Heart right ventricle (tissue), 16 donors: Measurements from ENCODE around the gene CLPSL1. TPM values are rescaled to one million over a fixed set of nuclear protein-coding genes. Genes with fewer than 3 reads are reported as not detected.
A peak's percentile ranks its signal among the peaks of the same experiment; 100 is the strongest.

ENCODE experiments used
- ATAC-seq, 8 donors: fragments of 200-7000 bp; cut with Tn5 transposase; one replicate each; pipeline ENCODE4 v1.9.1; 2020; ENCODE audit warnings: mild to moderate bottlenecking in 8 of 8, moderate library complexity in 8 of 8, moderate number of reproducible peaks in 1 of 8
- DNase-seq, 2 donors: peaks; one replicate each; pipeline ENCODE4 v3.0.0-alpha.2; 2020
- H3K27ac ChIP-seq, 10 donors: fragments of 200-600 bp; sonication (generic) in 2 of 10; one replicate each; pipeline versions ENCODE4 v1.5.0 to v1.8.0; 2020 to 2022; ENCODE audit warnings: mild to moderate bottlenecking in 3 of 10
- H3K27me3 ChIP-seq, 7 donors: fragments of 200-600 bp; one replicate each; pipeline ENCODE4 v1.8.0; 2021 to 2022; ENCODE audit warnings: mild to moderate bottlenecking in 2 of 7
- H3K36me3 ChIP-seq, 9 donors: fragments of 200-600 bp; sonication (generic) in 1 of 9; one replicate each; pipeline versions ENCODE4 v1.5.0 to v1.8.0; 2020 to 2022; ENCODE audit warnings: mild to moderate bottlenecking in 2 of 9
- H3K4me1 ChIP-seq, 9 donors: fragments of 200-600 bp; sonication (generic) in 1 of 9; one replicate each; pipeline versions ENCODE4 v1.5.0 to v1.8.0; 2020 to 2022; ENCODE audit warnings: mild to moderate bottlenecking in 4 of 9
- H3K4me3 ChIP-seq, 10 donors: fragments of 200-600 bp; sonication (generic) in 2 of 10; one replicate each; pipeline versions ENCODE4 v1.5.0 to v1.8.0; 2020 to 2022; ENCODE audit warnings: mild to moderate bottlenecking in 7 of 10, moderate library complexity in 2 of 10
- H3K9me3 ChIP-seq, 11 donors: fragments of 200-600 bp in 10 of 11; sonication (generic) in 2 of 11; one replicate each; pipeline versions ENCODE4 v1.5.0 to v1.8.0; 2013 to 2022; ENCODE audit warnings: mild to moderate bottlenecking in 2 of 11, control low read depth in 1 of 11, moderate library complexity in 1 of 11
- CTCF ChIP-seq, 9 donors: fragments of 200-600 bp; sonication (generic) in 2 of 9; IDR thresholded peaks; one replicate each; pipeline versions ENCODE4 v1.5.0 to v1.8.0; 2021 to 2022; ENCODE audit warnings: antibody characterized with exemption in 9 of 9, mild to moderate bottlenecking in 5 of 9, moderate library complexity in 1 of 9
- WGBS, 2 donors: extraction: QIAGEN DNeasy Blood & Tissue Kit; methylation state at CpG; one replicate each; pipeline ENCODE4 v1.1.7; 2013; ENCODE audit warnings: inconsistent platforms in 1 of 2; 5-methylcytosine and 5-hydroxymethylcytosine counted together
- intact Hi-C, 10 donors: fragments of 100-400 bp; cut with DNase I; formaldehyde crosslinking; loops; one replicate each; pipeline versions ENCODE4 v1.11.1 to v1.14.2; 2022
- polyA plus RNA-seq, 2 donors: library from polyadenylated mRNA; stranded (reverse); fragments of 200-250 nt; gene quantifications; one replicate each; pipeline ENCODE4 v1.2.3, GENCODE V29; 2013
- total RNA-seq, 10 donors: library from RNA; stranded (reverse); fragmentation: NEBNext Ultra II Directional in 3 of 10; extraction: Animal tissue kit (Norgen Biotek cat#: 25700) in 3 of 10; gene quantifications; one replicate each; pipeline versions ENCODE4 v1.2.1 to v1.2.4, GENCODE V29; 2021 to 2023
- donor health status: Arrhythmogenic right ventricular cardiomyopathy.
- donor health status: ischemic (EF 13 %, LVEDD 7.1; RV severe dilation, severe dysfunction).
- donor health status: healthy with polysubstance abuse.
- donor health status: DM: no; HTN: yes; CAD: no.
- donor health status: DM: no; HTN: no; CAD: no.
- donor health status: ischemic (EF 25% LVEDD 6.9; RV normal size, moderate dysfunction).
- donor health status: ischemic (EF 25% LVEDD 5.7; RV mildly dilated, moderate dysfunction).
- donor health status: healthy.
- donor health status: DM: yes; HTN: yes; CAD: no.
- donor health status: Ischemic cardiomyopathy.
- donor health status: ischemic (EF 35%, LVEDD 5.7; RV mildly dilated, moderate dysfunction).
- donor health status: nonischemic (EF 11% LVEDD 7.7; RV severe dilation, severe dysfunction).
- donor health status: DM: yes; HTN: yes; CAD: no.
- donor health status: PGD.
- donor health status: ischemic (EF 29% LVEDD 5.4; RV normal size, mild dysfunction).
- donor health status: nonischemic (EF 23%, LVEDD 6.1; RV moderate dilation, normal function).

Gene CLPSL1
- total and polyA plus RNA-seq, 12 donors: not detected

GRCh38 chr6:35739645-35740524 is 40.9 kb upstream of the CLPSL1 start:
- Histone ChIP-seq H3K4me1 (peaks cover 0 to 31% (median 13%) of the 10 kb centered on the region in 9 donors), H3K27ac (peak overlapping the region; percentile 28 to 78 (median 64)), H3K36me3 (no peaks in the 10 kb centered on the region), H3K4me3 (no peak overlapping the region), H3K9me3 (no peaks in the 10 kb centered on the region), H3K27me3 (no peaks in the 10 kb centered on the region)
- ATAC-seq (peak in 6 of 8 donors; percentile 15 to 50 (median 32)), DNase-seq (no peak)
- intact Hi-C loops: loop anchor here in 3 of 10 donors (5.0 kb wide), 1 partner anchor 218 kb away; no protein-coding TSS in a partner anchor
- 56 to 61% methylated on average over 5 of the region's 5 CpGs for WGBS, 2 donors
- TF ChIP-seq CTCF (IDR thresholded peaks at IDR 0.05): no peak

GRCh38 chr6:35742842-35743241 is 38.0 kb upstream of the CLPSL1 start:
- Histone ChIP-seq H3K27ac (no peak overlapping the region), H3K9me3 (peaks cover 0 to 6% (median 0%) of the 10 kb centered on the region in 11 donors), H3K36me3 (no peaks in the 10 kb centered on the region), H3K4me3 (no peak overlapping the region), H3K27me3 (no peaks in the 10 kb centered on the region), H3K4me1 (peaks cover 0 to 16% (median 0%) of the 10 kb centered on the region in 9 donors)
- intact Hi-C loops: no loop called here
- 55 to 56% methylated on average over 8 of the region's 8 CpGs for WGBS, 2 donors
- ATAC-seq (no peak), DNase-seq (no peak)
- no peak for TF ChIP-seq CTCF (IDR thresholded peaks at IDR 0.05)

GRCh38 chr6:35745509-35745908 is 35.3 kb upstream of the CLPSL1 start:
- TF ChIP-seq CTCF (IDR thresholded peaks at IDR 0.05): no peak
- H3K27ac ChIP-seq: no peak overlapping the region
- no peak overlapping the region for H3K4me3 ChIP-seq
- intact Hi-C loops: no loop called here
- ATAC-seq (no peak), DNase-seq (no peak)
- no peaks in the 10 kb centered on the region for H3K36me3 ChIP-seq
- 88 to 94% methylated on average over 7 of the region's 7 CpGs for WGBS, 2 donors
- peaks cover 0 to 11% (median 0%) of the 10 kb centered on the region in 11 donors for H3K9me3 ChIP-seq
- H3K4me1 ChIP-seq: peaks cover 0 to 5% (median 0%) of the 10 kb centered on the region in 9 donors
- H3K27me3 ChIP-seq: no peaks in the 10 kb centered on the region

GRCh38 chr6:35746516-35746915 is 34.3 kb upstream of the CLPSL1 start:
- 88 to 93% methylated on average over 3 of the region's 3 CpGs for WGBS, 2 donors
- no peak overlapping the region for H3K4me3 ChIP-seq
- no peak for DNase-seq
- intact Hi-C loops: no loop called here
- no peak for ATAC-seq
- peaks cover 0 to 5% (median 0%) of the 10 kb centered on the region in 9 donors for H3K4me1 ChIP-seq
- no peak for TF ChIP-seq CTCF (IDR thresholded peaks at IDR 0.05)
- H3K27ac ChIP-seq: no peak overlapping the region
- H3K9me3 ChIP-seq: peaks cover 0 to 11% (median 0%) of the 10 kb centered on the region in 11 donors
- no peaks in the 10 kb centered on the region for H3K27me3 ChIP-seq
- no peaks in the 10 kb centered on the region for H3K36me3 ChIP-seq
